ENCODE measurements around the gene TEKT3. TPM values are rescaled to one million over a fixed set of nuclear protein-coding genes. Genes with fewer than 3 reads are reported as not detected.

TEKT3 gene
- total RNA-seq, 1 experiment from 2014 or later = not detected

GRCh38 chr17:15361151-15361550, 19.8 kb upstream of the TEKT3 start:
- DNase-seq (ENCODE audit: low spot score) = no peak
- H3K27me3 ChIP-seq (replicated peaks; ENCODE audit: insufficient read depth, low read depth, low read length, poor library complexity) = no peaks in the 10 kb centered on the region
- POLR2A ChIA-PET (ENCODE audit: low non-redundant PET) = no interaction called here
- no peaks in the 10 kb centered on the region for H3K9me3 ChIP-seq (ENCODE audit: low read depth, low read length, poor library complexity, severe bottlenecking)
- CTCF ChIA-PET = no interaction called here
- H3K4me1 ChIP-seq (ENCODE audit: insufficient read depth, low read length, poor library complexity, severe bottlenecking) = no peaks in the 10 kb centered on the region
- no TSS peak for BruUV-seq (replicated peaks)
- intact Hi-C loops (cut with micrococcal nuclease; ENCODE audit: unreplicated experiment) = loop anchor here (10.0 kb wide), 1 partner anchor 86 kb away; no protein-coding TSS in a partner anchor
- H3K27ac ChIP-seq (ENCODE audit: low read depth, low read length, poor library complexity, severe bottlenecking) = no peak overlapping the region
- H3K36me3 ChIP-seq (ENCODE audit: insufficient read depth, low read length, poor library complexity, severe bottlenecking) = no peaks in the 10 kb centered on the region
- H3K4me3 ChIP-seq (ENCODE audit: low read depth, low read length, poor library complexity, severe bottlenecking) = no peak overlapping the region
- TF ChIP-seq CTCF (conservative IDR thresholded peaks at IDR 0.05; ENCODE audit: low read depth, low read length) (no peak), EZH2 (IDR thresholded peaks at IDR 0.05; ENCODE audit: borderline replicate concordance, low read depth, low read length, poor library complexity, severe bottlenecking) (no peak)

DNA sequence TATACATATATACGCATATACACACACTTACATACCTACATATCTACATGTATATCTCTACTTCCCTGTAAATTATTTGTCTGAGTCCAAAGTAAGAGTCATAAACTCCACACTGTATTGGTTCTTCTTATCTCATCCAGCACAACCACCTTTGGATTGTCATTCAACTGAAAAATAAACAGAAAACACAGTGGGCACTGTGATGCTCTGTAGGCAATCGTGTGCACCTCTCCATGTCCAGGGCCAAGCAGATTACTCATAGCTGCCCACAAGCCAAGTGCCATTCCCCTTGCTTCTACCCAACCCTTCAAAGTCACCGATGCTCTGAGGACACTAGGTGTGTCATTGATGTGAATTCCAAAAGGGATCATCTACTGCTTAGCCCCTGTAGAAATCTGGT, 12.9 kb upstream of the TEKT3 start:
- H3K4me3 ChIP-seq (ENCODE audit: low read depth, low read length, poor library complexity, severe bottlenecking) = no peak overlapping the region
- ChIA-PET POLR2A (ENCODE audit: low non-redundant PET) (no interaction called here), CTCF (no interaction called here)
- H3K9me3 ChIP-seq (ENCODE audit: low read depth, low read length, poor library complexity, severe bottlenecking) = no peaks in the 10 kb centered on the region
- DNase-seq (ENCODE audit: low spot score) = no peak
- no peak for TF ChIP-seq CTCF (conservative IDR thresholded peaks at IDR 0.05; ENCODE audit: low read depth, low read length)
- intact Hi-C loops (cut with micrococcal nuclease; ENCODE audit: unreplicated experiment) = no loop called here
- no peaks in the 10 kb centered on the region for H3K27me3 ChIP-seq (replicated peaks; ENCODE audit: insufficient read depth, low read depth, low read length, poor library complexity)
- no peaks in the 10 kb centered on the region for H3K36me3 ChIP-seq (ENCODE audit: insufficient read depth, low read length, poor library complexity, severe bottlenecking)
- H3K27ac ChIP-seq (ENCODE audit: low read depth, low read length, poor library complexity, severe bottlenecking) = no peak overlapping the region
- BruUV-seq (replicated peaks) = no TSS peak
- no peaks in the 10 kb centered on the region for H3K4me1 ChIP-seq (ENCODE audit: insufficient read depth, low read length, poor library complexity, severe bottlenecking)

GRCh38 chr17:15351925-15352324, 10.5 kb upstream of the TEKT3 start:
- H3K27me3 ChIP-seq (replicated peaks; ENCODE audit: insufficient read depth, low read depth, low read length, poor library complexity) = peaks cover 3% of the 10 kb centered on the region
- H3K9me3 ChIP-seq (ENCODE audit: low read depth, low read length, poor library complexity, severe bottlenecking) = no peaks in the 10 kb centered on the region
- DNase-seq (ENCODE audit: low spot score) = no peak
- H3K4me3 ChIP-seq (ENCODE audit: low read depth, low read length, poor library complexity, severe bottlenecking) = no peak overlapping the region
- ChIA-PET CTCF (no interaction called here), POLR2A (ENCODE audit: low non-redundant PET) (no interaction called here)
- no peaks in the 10 kb centered on the region for H3K36me3 ChIP-seq (ENCODE audit: insufficient read depth, low read length, poor library complexity, severe bottlenecking)
- H3K4me1 ChIP-seq (ENCODE audit: insufficient read depth, low read length, poor library complexity, severe bottlenecking) = no peaks in the 10 kb centered on the region
- TF ChIP-seq EZH2 (IDR thresholded peaks at IDR 0.05; ENCODE audit: borderline replicate concordance, low read depth, low read length, poor library complexity, severe bottlenecking) (no peak), CTCF (conservative IDR thresholded peaks at IDR 0.05; ENCODE audit: low read depth, low read length) (no peak)
- no TSS peak for BruUV-seq (replicated peaks)
- H3K27ac ChIP-seq (ENCODE audit: low read depth, low read length, poor library complexity, severe bottlenecking) = no peak overlapping the region
- intact Hi-C loops (cut with micrococcal nuclease; ENCODE audit: unreplicated experiment) = no loop called here

Data from A673 (cell line).